HG03520 (cell line): ENCODE results near the gene OXLD1.

Experiments
- ATAC-seq: cut with Tn5 transposase; IDR thresholded peaks from one replicate; pipeline ENCODE4 v1.9.1; 2021; ENCODE audit warnings: mild to moderate bottlenecking, moderate library complexity; ENCODE audit not compliant: unreplicated experiment

Gene OXLD1

DNA sequence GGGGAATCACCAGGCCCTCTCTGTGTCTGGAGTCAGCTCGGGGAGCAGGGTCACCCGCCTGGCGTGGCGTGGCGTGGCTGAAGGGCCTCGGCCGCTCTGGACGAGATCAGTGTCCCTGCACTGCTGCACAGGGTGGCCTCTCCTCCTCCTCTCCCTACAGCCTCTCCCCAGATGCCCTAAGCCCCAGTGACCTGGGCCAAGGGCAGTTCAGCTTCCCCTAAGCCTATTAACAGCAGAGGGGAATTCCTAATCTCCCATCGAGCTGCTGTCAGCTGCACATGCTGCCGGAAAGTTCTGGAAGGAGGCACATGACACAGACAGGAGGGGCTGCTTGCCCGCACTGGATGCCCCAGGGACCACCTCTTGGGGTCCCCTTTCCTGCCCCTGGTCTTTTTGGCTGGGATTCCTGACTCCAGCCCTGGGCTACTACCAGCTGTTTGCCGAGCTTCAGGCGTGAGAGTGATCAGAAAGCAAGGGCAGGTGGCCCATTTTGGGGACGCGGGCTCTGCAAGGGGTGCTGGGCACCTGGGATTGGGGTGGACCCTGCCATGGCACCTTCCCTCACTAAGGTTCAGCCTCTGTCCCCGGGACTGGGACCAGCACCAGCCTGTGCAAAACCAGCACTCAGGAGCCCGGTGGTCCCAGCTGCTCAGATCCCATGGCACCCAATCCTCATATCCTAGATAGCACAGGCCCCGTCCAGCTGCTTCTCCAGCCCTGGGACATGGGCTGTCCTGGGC, 10.9 kb downstream of the OXLD1 start:
- ATAC-seq, result no peak

DNA sequence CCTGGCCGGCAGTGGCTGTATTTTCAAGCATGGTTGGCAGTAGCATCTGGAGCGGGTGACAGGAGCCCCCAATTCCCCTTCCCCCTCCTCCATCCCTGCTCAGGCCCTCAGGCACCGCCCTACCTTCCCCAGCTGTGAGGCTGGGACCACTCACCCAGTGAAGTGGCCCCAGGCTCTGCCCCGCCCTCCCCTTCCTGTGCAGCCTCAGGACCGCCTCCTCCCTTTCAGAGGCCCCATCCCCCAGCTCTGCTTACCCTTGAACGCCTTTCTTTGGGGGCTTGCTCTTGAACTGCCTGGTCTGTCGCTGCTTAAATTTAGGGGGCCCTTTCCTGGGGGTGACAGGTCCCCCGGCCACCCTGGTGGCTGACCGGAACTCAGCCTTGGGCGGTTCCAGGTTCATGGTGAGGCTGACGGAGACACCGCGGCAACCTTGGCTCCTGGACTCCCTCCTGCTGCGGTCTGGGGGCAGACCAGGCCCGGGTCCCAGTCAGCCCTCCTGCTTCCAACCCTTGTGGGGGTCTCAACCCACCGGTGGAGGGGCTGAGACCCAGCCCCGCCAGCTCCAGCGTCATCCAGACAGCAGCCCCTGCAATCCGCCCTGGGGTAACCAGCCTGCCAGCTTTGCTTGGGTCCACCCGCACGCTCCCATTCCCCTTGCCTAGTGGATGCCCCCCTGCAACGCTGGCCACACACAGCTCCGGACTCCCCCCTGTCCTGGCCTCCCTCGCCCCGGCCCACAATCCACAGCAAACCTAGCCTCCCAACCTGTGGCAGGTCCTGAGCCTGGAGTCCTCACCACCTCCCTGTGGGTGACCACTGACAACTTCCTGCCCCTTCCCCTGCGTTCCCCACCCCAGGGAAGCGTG, 13.3 kb downstream of the OXLD1 start:
- no peak for ATAC-seq

DNA sequence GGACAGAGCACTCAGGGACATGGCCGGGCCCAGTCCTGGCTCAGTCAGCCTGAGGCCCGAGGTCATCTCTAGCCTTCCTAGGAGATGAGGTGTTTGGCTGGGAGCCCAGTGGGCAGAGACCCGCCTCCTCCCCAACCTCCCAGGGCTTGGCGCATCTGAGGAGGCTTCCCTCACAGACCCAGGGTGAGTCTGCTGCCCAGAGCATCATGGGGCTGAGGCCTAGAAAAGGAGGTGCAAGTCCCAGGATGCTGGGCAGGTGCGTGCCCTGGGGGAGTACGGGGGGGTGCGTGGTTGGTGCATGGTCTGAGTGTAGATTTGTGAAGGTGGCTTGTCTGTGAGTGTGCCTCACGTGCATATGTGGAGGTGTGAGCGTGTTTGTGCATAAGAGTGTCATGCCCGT, 14.7 kb downstream of the OXLD1 start:
- no peak for ATAC-seq

DNA sequence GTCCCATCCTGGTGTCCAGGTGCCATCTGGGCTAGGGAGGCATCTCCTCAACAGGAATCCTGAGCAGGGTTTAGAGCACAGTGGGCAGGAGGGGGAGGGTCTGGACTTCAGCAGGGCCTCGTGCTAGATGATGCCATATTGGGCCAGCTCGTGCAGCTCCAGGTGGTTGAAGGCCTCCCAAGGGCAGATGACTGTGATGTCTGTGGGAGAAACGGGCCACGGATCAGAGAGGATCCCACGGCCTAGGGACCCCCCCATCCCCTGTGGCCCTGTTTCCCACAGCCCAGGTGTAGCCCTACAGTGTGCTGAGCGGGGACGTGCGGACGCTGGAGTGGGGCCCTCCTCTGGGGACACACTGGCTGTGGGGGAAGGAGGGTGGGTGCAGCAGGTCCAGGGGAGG, 15.5 kb downstream of the OXLD1 start:
- ATAC-seq, result no peak

DNA sequence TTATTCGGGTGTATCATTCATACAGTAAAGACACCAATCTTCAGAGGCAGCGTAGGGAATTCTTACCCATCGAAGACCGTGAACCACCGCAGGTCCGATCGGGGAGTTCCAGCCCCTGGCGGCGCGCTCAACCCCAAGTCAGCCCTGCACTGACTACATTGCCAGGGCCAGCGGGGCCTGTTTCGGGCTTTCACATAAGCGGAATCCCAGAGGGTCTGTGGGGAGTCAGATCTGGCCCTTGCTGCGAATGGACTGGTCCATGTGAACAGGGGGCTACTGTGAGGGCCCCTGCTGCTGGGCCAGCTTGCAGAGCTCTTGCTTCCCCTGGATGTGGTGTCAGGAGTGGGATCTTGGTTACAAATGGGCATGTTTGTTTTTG, 17.7 kb downstream of the OXLD1 start:
- ATAC-seq, result no peak

DNA sequence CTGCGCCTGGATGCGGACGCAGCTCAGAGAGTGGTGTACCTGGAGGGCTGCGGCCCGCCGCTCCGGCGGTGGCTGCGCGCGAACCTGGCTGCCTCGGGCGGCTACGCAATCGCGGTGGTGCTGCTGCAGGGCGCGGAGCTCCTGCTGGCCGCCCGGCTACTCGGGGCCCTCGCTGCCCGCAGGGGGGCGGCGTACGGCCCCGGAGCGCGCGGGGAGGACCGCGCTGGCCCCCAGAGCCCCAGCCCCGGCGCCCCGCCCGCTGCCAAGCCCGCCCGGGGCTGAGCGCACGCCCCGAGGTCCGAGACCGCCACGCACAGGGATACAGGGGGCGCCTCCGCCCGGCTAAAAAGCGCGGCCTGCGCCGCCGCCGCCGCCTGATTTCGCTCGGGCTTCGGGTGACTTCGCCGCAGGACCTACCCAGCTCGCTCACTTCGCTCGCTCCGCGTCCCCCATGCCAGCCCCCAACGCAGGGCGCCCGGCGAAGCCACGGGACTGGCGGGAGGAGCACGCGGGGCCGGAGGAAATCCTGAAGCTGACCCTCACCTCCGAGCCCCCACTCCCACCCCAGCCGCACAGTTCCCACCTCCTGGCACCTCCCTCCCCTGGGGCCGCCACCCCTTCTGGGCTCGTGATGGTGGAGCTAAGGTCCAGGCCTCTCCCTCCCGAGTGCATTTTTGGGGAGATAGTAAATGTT, 18.2 kb downstream of the OXLD1 start:
- ATAC-seq, result no peak

DNA sequence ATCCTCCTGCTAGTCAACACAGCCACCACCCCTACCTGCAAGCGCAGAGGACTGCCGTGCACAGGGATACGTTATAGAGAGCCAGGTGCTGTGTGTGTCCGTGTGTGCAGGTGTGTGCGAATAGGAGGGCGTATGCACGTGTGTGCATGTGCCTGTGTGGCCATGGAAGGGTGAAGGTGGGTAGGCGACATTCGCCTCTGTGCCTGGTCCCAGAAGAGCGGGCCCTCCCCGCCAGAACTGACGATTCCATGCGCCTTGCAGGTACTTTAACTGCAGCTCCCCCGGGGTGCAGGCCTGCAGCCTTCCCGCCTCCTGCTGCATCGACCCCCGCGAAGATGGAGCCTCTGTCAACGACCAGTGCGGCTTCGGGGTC, 18.8 kb downstream of the OXLD1 start:
- no peak for ATAC-seq

DNA sequence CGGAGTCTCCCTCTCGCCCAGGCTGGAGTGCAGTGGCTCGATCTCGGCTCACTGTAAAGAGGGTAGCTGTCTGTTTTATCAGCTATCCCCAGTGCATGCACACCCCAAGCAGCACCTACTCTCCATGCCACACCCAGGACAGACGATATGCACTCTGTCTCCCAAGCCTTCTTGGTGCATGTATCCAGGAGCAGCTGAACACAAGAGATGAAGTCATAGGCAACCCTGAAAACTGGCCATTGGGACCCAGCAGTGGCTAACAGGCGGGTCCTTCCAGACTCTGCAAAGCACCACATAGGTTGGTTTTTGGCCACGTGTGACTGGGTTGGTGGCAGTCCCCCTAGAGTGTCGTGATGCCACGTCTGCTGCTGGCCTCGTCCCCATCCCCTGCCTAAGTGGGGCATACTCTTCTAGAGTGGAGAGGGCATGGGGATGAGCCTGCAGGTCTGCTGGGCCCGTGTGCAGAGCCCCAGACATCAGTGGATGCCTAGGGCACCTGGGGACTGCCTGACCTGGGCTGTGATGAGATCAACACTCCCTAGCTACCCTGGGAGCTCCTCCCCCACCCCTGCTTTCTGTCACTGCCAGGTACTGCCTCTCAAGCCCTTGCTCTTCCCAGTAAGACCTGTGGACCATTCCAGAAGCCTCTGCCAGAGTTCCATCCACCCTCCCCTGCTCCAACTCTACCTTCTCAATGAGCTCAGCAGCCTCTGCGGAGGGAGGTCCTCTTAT, 19.4 kb downstream of the OXLD1 start:
- ATAC-seq, result no peak

DNA sequence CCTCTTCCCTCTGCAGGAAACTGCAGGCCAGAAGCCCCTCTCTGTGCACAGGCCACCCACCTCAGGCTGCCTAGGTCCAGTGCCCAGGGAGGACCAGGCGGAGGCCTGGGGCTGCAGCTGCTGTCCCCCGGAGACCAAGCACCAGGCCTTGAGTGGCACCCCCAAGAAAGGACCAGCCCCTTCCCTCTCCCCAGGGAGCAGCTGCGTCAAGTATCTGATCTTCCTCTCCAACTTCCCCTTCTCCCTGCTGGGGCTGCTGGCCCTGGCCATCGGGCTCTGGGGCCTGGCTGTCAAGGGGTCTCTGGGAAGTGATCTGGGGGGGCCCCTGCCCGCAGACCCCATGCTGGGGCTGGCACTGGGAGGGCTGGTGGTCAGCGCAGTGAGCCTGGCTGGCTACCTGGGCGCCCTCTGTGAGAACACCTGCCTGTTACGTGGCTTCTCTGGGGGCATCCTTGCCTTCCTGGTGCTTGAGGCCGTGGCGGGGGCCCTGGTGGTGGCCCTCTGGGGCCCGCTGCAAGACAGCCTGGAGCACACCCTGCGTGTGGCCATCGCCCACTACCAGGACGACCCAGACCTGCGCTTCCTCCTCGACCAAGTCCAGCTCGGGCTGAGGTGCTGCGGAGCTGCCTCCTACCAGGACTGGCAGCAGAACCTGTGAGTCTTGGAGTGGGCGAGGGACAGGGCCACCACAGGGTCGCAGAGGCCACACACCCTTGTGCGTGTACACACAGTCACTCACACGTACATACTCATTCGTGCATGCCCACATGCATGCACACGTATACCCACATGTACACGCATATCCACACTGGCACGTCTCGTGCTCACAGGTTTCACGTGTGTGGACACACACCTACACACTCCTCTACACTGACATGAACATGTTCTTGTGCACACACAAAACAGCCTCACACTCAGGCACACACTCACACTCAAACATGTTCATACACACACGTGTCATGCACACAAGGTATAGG, 21.1 kb downstream of the OXLD1 start:
- no peak for ATAC-seq

DNA sequence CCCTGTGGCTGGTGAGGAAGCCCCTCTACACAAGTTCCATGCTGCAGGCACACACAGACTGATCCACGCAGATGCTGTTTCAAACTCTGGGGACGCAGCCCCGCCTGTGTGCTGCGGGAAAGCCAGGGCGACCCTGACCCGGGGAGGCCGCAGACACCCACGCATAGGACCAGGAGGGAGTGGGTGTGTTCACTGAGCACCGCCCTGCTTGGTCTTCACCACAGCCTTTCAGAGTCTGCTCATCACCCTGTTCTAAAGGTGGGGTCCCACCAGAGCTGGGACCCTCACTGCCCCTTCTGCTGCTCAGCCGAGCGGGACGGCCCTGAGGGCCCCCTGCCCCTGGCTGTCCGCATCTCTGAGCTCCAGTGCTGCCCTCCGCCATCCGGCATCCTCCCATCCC, 21.9 kb downstream of the OXLD1 start:
- no peak for ATAC-seq

DNA sequence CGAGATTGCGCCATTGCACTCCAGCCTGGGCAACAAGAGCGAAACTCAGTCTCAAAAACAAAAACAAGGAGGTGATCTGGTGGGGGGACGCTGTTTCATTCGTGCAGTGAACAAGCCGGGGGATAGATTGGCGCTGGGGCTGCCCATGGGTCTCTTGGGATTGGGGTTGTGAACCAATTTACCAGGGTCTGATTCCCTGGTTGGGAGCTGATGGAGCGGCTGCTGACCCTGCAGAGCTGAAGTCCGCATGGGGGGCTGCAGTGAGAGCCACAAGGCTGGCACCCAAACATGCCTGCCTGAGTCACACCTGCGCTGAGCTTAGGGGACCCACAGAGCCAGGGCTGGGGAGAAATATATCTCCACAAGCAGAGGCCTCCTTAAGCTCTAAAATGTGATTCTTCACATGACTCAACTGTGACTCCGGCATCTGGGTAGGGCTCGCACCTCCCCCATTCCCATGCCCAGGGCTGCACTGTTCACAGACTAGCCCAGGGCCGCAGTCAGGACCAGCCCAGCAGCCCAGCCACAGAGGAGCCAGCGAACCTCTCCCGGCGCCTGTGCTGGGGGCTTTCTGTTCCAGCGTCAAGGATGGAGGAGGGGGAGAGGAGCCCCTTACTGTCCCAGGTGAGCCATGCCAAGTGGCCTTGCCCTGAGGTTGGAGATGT, 24.4 kb downstream of the OXLD1 start:
- no peak for ATAC-seq

DNA sequence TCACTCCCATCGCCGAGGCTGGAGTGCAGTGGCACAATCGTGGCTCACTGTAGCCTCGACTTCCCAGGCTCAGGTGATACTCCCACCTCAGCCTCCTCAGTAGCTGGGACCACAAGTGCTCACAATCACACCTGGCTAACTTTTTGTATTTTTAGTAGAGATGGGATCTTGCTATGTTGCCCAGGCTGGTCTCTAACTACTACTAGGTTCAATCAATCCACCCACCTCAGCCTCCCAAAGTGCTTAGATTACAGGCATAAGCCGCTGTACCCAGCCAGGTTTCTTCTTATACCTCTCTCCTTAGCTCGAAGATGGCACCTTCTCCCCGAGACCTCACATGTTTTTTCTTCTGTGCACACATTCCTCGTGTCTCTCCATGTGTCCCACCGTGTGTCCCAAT, 26.4 kb downstream of the OXLD1 start:
- no peak for ATAC-seq

DNA sequence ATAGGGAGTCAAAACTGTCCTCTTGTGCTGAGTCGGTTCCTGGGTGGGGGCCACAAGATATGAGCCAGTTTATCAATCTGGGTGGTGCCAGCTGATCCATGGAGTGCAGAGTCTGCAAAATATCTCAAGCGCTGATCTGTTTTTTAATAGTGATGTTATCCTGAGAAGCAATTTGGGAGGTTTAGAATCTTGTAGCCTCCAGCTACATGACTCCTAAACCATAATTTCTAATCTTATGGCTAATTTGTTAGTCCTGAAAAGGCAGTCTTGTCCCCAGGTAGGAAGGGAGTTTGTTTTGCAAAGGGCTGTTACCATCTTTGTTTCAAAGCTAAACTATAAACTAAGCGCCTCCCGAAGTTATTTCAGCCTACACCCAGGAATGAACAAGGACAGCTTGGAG, 27.7 kb downstream of the OXLD1 start:
- ATAC-seq, result no peak

DNA sequence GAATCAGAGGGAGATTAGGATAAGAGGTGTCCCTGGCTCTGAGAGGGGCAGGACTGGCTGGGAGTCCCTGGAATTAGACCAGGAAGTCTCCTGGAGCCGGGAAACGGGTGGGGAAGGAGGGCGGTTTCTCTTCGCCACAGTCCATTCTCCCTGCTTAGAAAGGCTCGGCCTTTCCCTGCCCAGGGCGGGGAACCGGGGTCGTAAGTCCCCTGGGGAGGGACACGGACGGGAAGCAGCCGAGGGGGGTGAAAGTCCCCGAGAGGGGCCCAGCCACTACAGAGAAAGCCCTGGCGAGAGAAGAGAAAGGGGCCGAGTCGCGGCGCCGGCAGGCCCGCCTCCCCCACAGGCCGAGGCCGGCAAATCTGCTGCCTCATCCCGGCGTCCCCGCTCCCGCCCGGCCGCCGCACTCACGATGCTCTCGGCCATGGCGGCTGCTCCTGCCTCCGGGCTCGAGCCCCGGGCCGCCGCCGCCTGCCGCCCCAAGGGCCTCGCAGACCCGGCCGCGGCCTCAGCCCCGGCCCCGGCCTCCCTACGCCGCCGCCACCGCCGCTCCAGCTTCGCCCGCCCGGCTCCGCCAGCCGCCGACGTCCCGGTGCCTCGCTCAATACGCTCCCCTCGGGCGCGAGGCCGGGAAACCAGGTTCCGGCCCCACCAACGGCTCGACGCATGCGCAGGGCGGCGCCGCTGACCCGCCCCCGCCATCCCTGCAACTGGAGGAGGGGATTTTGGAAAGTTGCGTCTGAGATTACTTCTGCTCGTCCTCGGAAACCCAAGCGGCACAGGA, 29.7 kb downstream of the OXLD1 start, which contains the start of the genes NPLOC4 and TSPAN10:
NPLOC4 (minus strand) TSS at position 608 of the 784 bp plus-strand sequence; CDS start at position 426, 182 bp downstream.
TSPAN10 (plus strand) TSS at position 692 of the 784 bp plus-strand sequence. CDS start 5,217 bp downstream, outside the sequence.
- peak; percentile 78 for ATAC-seq

DNA sequence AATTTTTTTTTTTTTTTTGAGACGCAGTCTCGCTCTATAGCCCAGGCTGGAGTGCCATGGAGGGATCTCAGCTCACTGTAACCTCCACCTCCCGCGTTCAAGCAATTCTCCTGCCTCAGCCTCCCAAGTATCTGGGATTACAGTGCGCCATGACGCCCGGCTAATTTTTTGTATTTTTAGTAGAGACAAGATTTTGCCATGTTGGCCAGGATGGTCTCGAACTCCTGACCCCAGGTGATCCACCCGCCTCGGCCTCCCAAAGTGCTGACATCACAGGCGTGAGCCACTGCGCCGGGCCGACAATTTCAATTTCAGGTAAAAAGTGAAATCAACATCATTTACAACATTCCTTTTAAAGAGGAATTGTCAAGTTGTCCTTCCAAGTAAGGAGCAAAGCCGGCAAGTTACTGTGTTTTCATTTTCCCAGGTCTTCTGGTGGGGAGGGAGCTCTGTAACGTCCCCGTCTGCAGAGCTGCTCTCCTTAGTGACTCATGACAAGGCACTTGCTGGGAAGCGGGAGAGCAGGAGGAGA, 30.4 kb downstream of the OXLD1 start:
- ATAC-seq, result no peak

DNA sequence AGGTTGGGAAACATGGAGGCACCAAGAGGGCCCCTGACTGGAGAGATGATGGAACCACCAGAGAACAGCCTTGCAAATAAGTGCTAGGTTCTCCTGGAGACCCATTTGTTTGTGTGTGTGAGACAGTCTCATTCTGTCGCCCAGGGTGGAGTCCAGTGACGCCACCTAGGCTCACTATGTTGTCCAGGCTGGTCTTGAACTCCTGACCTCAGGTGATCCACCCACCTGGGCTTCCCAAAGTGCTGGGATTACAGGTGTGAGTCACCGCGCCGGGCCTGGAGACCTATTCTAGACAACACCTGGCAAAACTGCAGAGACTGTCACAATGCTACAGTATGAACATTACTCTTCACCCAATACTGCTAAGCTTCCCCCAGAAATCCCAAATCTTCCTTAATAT, 31.0 kb downstream of the OXLD1 start:
- ATAC-seq, result no peak

DNA sequence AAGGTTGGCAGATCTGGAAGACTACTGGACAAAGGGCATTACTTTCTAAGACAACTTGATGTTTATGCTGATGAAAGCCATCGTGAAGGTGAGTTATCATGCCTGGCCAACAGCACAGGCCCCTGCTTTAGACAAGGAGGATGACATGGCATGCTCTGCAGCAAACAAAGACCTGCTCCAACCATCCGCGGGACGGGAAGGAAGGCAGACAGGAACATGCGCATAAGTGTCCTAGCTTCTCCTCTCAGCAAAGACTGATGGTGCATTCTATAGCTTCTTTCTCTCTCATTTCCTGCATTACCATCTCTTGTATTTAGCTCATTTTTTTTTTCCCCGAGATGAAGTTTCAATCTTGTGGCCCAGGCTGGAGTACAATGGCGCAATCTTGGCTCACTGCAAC, 34.9 kb downstream of the OXLD1 start:
- ATAC-seq, result no peak

DNA sequence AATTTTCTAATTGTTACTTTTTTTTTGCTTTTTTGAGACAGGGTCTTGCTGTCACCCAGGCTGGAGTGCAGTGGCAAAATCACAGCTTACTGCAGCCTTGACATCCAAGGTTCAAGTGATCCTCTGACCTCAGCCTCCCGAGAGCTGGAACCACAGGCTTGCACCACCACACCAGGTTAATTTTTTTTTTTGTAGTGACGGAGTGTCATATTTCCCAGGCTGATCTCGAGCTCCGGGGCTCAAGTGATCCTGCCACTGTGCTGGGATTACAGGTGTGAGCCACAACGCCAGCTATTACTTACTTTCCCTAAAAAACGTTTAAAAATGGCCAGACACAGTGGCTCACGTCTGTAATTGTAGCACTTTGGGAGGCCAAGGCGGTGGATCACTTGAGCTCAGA, 36.1 kb downstream of the OXLD1 start:
- ATAC-seq, result no peak
